Measurements from ENCODE around the gene SNCAIP. TPM values are rescaled to one million over a fixed set of nuclear protein-coding genes. Genes with fewer than 3 reads are reported as not detected.

The SNCAIP gene
- total and polyA plus RNA-seq, 8 donors = 0.45 to 10.6 (median 2.6) TPM; not detected in 1

- Histone ChIP-seq H3K4me1 (no peaks in the 10 kb centered on the region), H3K9me3 (no peaks in the 10 kb centered on the region), H3K27ac (no peak overlapping the region), H3K4me3 (no peak overlapping the region), H3K27me3 (no peaks in the 10 kb centered on the region), H3K36me3 (no peaks in the 10 kb centered on the region)
- TF ChIP-seq POLR2A (IDR thresholded peaks at IDR 0.05) (no peak), CTCF (IDR thresholded peaks at IDR 0.05) (no peak), EP300 (IDR thresholded peaks at IDR 0.05) (no peak), POLR2AphosphoS5 (IDR thresholded peaks at IDR 0.05) (no peak)
- DNase-seq = no peak
- intact Hi-C loops (cut with DNase I; ENCODE audit: low total_unique reads) = no loop called here
- WGBS, 5 donors = 57 to 77% (median 73%) methylated on average over 1 of the region's 1 CpG
Measured at GRCh38 chr5:122408592-122409224, 96.7 kb downstream of the SNCAIP start.

- Histone ChIP-seq H3K4me1 (no peaks in the 10 kb centered on the region), H3K36me3 (no peaks in the 10 kb centered on the region), H3K27me3 (no peaks in the 10 kb centered on the region), H3K27ac (no peak overlapping the region), H3K4me3 (no peak overlapping the region), H3K9me3 (no peaks in the 10 kb centered on the region)
- TF ChIP-seq EP300 (IDR thresholded peaks at IDR 0.05) = no peak
- no peak for TF ChIP-seq POLR2A (IDR thresholded peaks at IDR 0.05)
- TF ChIP-seq POLR2AphosphoS5 (IDR thresholded peaks at IDR 0.05) = no peak
- no peak for TF ChIP-seq CTCF (IDR thresholded peaks at IDR 0.05)
- no peak for DNase-seq
- intact Hi-C loops (cut with DNase I; ENCODE audit: low total_unique reads) = loop anchor here (5.0 kb wide), 1 partner anchor 221 kb away; no protein-coding TSS in a partner anchor
Measured at GRCh38 chr5:122412966-122413365, 100.9 kb downstream of the SNCAIP start.

GRCh38 chr5:122413722-122414121, 101.7 kb downstream of the SNCAIP start:
- H3K36me3 ChIP-seq = no peaks in the 10 kb centered on the region
- intact Hi-C loops (cut with DNase I; ENCODE audit: low total_unique reads) = loop anchor here (5.0 kb wide), 1 partner anchor 221 kb away; no protein-coding TSS in a partner anchor
- H3K9me3 ChIP-seq = no peaks in the 10 kb centered on the region
- no peak for DNase-seq
- H3K4me3 ChIP-seq = no peak overlapping the region
- TF ChIP-seq POLR2A (IDR thresholded peaks at IDR 0.05) (no peak), EP300 (IDR thresholded peaks at IDR 0.05) (no peak), CTCF (IDR thresholded peaks at IDR 0.05) (no peak), POLR2AphosphoS5 (IDR thresholded peaks at IDR 0.05) (no peak)
- no peaks in the 10 kb centered on the region for H3K27me3 ChIP-seq
- 82 to 89% (median 88%) methylated on average over 3 of the region's 3 CpGs for WGBS, 5 donors
- H3K27ac ChIP-seq = no peak overlapping the region
- no peaks in the 10 kb centered on the region for H3K4me1 ChIP-seq

GRCh38 chr5:122415030-122415800, 103.2 kb downstream of the SNCAIP start:
- peak; percentile 49 to 90 for DNase-seq
- no peak for TF ChIP-seq POLR2AphosphoS5 (IDR thresholded peaks at IDR 0.05)
- no peak for TF ChIP-seq EP300 (IDR thresholded peaks at IDR 0.05)
- TF ChIP-seq POLR2A (IDR thresholded peaks at IDR 0.05) = no peak
- peak in 5 of 7 experiments; percentile 44 to 64 (median 61) for TF ChIP-seq CTCF (IDR thresholded peaks at IDR 0.05)
- intact Hi-C loops (cut with DNase I; ENCODE audit: low total_unique reads) = no loop called here
- no peaks in the 10 kb centered on the region for H3K9me3 ChIP-seq
- H3K27ac ChIP-seq = no peak overlapping the region
- WGBS, 5 donors = 38 to 47% (median 41%) methylated on average over 7 of the region's 7 CpGs
- no peaks in the 10 kb centered on the region for H3K36me3 ChIP-seq
- no peak overlapping the region for H3K4me3 ChIP-seq
- no peaks in the 10 kb centered on the region for H3K4me1 ChIP-seq
- H3K27me3 ChIP-seq = no peaks in the 10 kb centered on the region

Data from stomach (tissue), 9 donors.